HepG2 (cell line): Measurements from ENCODE around the gene PARM1.

Source experiments
- GFI1 ChIP-seq: sonication (generic); formaldehyde crosslinking; IDR thresholded peaks from 2 replicates; pipeline ENCODE4 v1.5.0; 2020; ENCODE audit warnings: missing genetic modification reagents, mild to moderate bottlenecking, borderline replicate concordance
- KAT2B ChIP-seq: fragments of 150-350 bp; IDR thresholded peaks from 2 replicates; pipeline ENCODE4 v1.6.1; 2014; ENCODE audit warnings: low read depth, low read length, borderline replicate concordance
- POLR2AphosphoS5 ChIP-seq: IDR thresholded peaks from 2 replicates; pipeline ENCODE4 v1.6.1; 2012; ENCODE audit warnings: low read depth, low read length
- RFX5 ChIP-seq: IDR thresholded peaks from 2 replicates; pipeline ENCODE4 v1.6.1; 2011; ENCODE audit warnings: low read depth, low read length, improper control_type of control experiment
- TF ChIP-seq, protein P1 (sequence below): sonication (generic); formaldehyde crosslinking; IDR thresholded peaks from 2 replicates; pipeline ENCODE4 v1.5.0; 2020; ENCODE audit warnings: mild to moderate bottlenecking, missing genetic modification reagents, moderate library complexity
- TF ChIP-seq, protein P2 (sequence below), 2 experiments: fragments of 450-650 bp in 1 of 2; sonication (generic) in 1 of 2; formaldehyde crosslinking; IDR thresholded peaks; 2 replicates each; pipeline versions ENCODE4 v1.5.0 to v1.8.0; 2020 to 2022; ENCODE audit warnings: mild to moderate bottlenecking in 1 of 2, missing genetic modification reagents in 1 of 2

DNA sequence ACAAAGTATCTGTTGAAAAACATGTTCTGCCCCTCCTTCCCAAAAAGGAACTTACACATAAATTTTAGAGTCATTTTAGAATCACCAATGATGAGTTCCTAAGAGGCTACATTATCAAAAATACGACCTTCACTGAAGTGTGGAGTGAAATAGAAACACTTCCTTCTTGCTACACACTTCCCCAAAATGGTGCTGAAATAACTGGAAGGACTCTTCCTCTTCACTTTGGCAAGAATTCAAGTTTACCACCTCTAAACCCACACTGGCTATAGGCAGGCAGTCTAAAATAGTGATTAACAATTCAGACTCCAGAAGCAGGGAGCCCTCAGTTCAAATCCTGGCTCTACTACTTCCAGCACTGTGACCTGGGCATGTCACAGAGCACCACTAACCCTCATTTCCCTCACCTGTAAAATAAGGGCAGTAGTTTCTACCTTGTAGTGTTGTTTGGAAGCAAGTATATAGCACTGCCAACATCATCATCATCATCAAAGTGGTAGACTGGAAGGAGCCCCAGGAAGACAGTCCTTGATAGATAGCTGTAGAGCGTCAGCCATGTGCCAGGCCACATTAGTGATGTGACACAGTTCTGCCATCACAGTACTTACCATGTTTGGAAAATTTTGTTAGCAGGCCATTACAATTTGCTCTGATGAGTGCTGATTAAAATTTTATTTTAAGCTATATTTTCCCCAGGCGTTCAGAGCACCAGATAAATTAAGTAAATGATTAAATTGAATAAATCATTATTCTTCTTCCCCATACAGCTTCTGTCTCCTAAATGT is 103.3 kb downstream of the PARM1 start:
- TF ChIP-seq, protein P1, sequence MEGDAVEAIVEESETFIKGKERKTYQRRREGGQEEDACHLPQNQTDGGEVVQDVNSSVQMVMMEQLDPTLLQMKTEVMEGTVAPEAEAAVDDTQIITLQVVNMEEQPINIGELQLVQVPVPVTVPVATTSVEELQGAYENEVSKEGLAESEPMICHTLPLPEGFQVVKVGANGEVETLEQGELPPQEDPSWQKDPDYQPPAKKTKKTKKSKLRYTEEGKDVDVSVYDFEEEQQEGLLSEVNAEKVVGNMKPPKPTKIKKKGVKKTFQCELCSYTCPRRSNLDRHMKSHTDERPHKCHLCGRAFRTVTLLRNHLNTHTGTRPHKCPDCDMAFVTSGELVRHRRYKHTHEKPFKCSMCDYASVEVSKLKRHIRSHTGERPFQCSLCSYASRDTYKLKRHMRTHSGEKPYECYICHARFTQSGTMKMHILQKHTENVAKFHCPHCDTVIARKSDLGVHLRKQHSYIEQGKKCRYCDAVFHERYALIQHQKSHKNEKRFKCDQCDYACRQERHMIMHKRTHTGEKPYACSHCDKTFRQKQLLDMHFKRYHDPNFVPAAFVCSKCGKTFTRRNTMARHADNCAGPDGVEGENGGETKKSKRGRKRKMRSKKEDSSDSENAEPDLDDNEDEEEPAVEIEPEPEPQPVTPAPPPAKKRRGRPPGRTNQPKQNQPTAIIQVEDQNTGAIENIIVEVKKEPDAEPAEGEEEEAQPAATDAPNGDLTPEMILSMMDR (CRISPR knock-in tag), result no peak
- TF ChIP-seq KAT2B (no peak), POLR2AphosphoS5 (no peak), RFX5 (no peak), GFI1 (CRISPR knock-in tag) (no peak)
- TF ChIP-seq, protein P2, sequence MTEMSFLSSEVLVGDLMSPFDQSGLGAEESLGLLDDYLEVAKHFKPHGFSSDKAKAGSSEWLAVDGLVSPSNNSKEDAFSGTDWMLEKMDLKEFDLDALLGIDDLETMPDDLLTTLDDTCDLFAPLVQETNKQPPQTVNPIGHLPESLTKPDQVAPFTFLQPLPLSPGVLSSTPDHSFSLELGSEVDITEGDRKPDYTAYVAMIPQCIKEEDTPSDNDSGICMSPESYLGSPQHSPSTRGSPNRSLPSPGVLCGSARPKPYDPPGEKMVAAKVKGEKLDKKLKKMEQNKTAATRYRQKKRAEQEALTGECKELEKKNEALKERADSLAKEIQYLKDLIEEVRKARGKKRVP (CRISPR knock-in tag; IDR thresholded peaks at IDR 0.05), result no peak
